ENCODE results near the gene FOXD1.

- no peak for TF ChIP-seq CTCF (IDR thresholded peaks at IDR 0.05)
- no peak for TF ChIP-seq ZFX (IDR thresholded peaks at IDR 0.05; ENCODE audit: borderline replicate concordance)
These were observed 6.3 kb downstream of the FOXD1 start for GRCh38 chr5:73442231-73442811.
